Activated gamma-delta T cell treated with Interleukin-2 at 50 U/mL for 16 hours (primary cell): Measurements from ENCODE around the gene SRD5A2.

Experiments used
- DNase-seq: peaks from one replicate; pipeline ENCODE4 v3.0.0-alpha.2; 2020

The SRD5A2 gene, protein sequence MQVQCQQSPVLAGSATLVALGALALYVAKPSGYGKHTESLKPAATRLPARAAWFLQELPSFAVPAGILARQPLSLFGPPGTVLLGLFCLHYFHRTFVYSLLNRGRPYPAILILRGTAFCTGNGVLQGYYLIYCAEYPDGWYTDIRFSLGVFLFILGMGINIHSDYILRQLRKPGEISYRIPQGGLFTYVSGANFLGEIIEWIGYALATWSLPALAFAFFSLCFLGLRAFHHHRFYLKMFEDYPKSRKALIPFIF

DNA sequence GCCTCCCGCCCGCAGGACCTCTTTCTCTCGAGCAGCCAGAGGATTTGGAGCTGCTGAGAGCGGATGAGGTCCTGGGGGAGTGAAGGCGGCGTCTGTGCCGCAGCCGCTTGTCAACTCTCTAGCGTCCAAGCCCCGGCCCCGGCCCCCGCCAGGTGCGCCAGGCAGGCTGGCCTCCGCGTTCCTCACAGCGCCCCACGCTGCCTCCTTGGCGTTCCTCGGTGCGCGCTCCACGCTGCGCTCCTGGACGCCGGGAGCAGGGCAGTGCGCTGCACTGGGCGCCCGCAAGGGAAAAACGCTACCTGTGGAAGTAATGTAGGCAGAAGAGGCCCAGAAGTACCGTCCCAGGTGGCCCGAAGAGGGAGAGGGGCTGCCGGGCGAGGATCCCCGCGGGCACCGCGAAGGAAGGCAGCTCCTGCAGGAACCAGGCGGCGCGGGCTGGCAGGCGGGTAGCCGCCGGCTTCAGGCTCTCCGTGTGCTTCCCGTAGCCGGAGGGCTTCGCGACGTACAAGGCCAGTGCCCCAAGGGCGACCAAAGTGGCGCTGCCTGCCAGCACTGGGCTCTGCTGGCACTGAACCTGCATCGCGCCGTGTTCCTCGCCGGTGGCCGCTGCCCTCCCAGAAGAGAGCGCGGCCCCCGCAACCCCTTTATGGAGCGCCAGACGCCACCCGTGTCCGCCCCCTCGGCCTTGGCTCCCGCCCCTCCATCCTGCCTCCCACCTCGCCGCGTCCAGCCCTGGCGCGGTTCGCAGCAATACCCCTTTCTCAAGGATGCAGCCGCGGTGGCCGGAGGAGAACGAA, at the start of gene SRD5A2:
Gene SRD5A2, minus strand, starts transcription at position 618 of the 797 bp plus-strand sequence. Its CDS starts 38 bp downstream, at position 580.
- DNase-seq = no peak

DNA sequence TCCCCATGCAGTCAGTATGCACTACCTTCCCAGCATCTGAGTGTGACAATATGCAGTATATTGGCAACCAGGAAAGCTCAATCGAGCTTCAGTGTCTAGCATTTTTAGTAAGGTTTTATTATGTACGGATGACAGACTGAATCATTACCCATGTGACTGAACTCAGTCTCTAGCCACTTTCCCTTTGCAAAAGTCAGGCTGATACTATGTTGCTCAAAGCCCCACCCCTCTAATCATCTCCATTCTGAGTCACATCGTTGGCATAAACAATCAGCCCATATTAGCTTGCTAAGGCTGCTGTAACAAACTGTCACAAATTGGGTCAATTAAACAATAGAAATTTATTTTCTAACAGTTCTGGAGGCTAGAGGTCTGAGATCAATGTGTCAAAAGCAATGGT, 25.8 kb upstream of the SRD5A2 start:
- DNase-seq = no peak

DNA sequence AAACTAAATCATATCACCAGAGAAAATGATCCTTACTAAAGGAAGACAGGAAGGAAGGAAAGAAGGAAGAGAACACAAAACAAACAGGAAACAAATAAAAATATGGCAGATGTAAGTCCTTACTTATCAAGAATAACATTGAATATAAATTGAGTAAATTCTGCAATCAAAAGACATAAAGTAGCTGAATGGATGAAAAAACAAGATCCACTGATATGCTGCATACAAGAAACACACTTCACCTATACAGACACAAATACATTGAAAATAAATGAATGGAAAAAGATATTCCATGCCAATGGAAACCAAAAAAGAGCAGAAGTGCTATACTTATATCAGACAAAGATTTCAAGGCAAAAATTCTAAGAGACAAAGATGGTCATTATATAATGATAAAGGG, 18.0 kb upstream of the SRD5A2 start:
- no peak for DNase-seq

DNA sequence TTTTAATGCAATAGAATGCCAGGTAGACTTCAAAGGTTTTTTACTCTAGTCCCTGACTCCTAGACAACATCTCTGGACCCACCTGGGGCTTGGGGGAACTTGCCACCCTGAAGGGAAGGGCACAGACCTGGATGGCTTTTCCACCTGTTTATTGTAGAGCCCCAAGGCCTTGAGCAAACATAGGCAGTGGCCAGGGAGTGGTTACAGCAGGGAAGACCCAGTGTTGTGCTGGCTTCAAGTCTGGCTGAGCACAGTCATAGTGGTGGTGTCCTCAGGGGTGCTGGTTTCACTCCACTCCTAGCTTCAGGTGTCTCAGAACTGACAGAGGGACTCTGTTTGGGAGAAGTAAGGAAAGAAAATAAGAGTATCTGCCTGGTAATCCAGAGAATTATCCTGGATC, 5.5 kb upstream of the SRD5A2 start:
- DNase-seq = no peak

DNA sequence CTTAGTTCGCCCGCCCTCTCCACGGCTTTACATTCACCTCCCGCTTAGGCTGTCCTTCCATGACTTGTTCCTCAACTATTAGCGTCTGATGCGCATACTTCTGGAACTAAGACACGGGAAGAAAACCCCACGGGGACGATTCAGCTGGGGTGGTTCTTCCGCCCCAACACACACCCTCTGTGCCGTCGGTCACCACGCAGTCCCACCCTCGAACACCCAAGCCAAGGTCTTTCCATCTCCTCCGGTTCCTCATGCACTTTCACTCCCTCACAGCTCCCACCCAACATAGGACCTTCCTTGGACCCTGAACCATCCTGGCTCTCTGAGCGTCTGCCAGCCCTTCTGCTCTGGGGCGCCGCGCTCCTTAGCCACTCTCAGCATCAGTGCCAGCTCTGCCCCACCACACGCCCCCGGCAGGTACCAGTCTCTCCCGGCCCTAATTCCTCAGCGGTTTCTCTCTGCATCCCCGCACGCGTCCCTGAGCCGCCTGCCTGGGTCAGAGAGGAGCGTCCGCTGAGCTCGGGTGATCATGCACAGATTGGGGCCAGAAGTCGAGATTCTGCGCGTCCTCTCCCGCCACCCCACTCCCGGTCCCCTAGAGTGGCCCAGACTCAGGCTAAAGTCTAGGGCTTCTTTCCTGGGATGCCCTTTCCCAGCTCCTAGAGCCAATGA, 522 bp upstream of the SRD5A2 start:
- DNase-seq = no peak

DNA sequence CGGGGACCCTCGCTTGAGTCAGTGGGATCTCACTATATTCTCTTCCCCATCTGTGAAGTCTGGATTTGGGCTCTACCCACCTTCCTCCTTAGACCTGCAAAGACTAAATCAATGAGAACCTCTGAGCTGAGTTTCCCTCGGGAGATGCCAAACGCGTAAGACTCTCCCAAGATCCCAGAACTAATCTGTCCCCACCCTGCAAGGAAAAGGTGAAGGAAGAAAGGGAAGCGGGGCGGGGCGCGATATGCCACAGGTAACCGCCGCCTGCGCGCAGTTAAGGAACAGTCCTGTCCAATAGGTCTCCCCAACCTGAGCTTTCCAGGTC, 780 bp downstream of the SRD5A2 start:
- DNase-seq = no peak

DNA sequence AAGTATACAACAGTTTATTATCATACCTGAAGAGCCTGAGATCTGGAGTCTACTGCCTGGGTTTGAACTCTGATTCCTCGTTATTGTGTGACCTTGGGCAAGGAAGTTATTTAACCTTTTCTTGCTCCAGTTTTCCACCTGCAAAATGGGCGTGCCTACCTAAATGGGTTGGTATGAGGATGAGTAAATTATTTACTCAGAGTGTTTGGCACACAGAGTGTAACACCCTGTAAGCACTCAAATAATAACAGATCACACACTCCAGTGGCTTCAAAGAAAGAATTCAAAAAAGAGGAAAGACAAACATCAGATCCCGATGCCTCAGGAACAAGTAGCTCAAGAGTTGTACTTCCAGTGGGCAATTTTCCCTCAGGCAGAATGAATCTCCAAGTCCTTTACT, 2.4 kb downstream of the SRD5A2 start:
- DNase-seq = no peak

DNA sequence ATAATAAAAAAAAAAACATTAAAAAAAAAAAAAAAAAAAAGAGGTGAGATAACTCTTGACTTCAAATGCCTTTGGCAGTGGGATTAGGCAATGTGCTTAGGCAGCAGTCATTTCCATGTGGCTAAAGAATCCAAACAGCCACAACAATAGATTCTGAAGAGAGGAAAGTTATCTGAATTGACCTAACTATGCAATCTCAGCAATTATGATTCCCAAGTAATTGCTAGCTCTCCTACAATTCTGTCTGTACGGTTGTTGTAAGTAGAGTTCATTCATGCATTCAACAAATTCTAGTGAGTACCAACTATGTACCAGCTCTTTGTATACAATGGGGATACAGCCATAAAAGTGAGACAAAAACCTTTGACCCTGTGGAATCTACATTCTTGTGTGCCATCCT, 3.6 kb downstream of the SRD5A2 start:
- DNase-seq = no peak

DNA sequence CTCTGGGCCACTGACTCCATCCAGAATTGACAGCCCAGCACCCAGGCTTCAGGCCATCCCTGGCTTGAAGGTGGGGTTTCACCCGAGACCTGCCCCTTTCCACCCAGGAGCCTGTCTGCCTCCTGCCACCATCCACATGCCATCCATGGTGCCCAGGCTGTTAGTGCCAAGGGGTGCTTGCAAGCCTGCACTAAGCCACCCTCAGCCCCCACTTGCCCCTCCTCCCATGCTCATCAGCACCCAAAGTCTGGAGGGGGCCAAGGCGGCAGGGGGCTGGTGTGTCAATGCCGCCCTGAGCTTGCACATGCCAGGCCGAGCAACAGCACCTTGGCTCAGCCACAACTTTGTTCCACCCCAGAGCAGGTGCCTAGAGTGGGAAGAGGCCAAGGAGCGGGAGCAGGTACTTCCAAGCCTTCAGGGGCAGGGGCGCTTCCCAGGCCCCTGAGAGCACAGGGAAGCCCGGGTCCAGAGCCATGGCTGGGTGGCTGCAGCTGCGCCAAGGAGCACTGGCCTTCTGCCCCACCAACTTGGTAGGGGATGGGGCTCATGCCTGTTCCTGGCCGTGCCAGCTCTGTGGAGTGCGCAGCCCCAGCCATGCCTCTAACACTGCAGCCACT, 12.0 kb downstream of the SRD5A2 start:
- DNase-seq = no peak

DNA sequence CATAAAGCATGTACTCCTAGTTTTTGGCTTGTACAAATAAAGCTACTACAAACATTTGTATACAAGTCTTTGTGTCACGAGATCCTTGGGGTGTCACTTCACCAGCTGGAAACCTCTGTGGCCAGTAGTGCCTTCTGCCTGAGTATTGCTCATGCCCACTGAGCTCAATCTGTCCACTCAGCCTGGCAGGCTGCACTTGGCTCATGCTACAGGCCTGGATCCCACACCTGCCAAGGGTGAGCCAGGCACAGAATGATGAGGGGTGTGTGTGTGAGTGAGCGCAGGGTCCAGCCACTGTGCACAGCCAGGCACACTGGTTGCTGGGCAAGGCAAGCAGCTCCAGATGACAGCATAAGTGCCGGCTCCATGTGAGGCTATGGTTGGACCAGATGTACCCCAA, 13.1 kb downstream of the SRD5A2 start:
- no peak for DNase-seq

DNA sequence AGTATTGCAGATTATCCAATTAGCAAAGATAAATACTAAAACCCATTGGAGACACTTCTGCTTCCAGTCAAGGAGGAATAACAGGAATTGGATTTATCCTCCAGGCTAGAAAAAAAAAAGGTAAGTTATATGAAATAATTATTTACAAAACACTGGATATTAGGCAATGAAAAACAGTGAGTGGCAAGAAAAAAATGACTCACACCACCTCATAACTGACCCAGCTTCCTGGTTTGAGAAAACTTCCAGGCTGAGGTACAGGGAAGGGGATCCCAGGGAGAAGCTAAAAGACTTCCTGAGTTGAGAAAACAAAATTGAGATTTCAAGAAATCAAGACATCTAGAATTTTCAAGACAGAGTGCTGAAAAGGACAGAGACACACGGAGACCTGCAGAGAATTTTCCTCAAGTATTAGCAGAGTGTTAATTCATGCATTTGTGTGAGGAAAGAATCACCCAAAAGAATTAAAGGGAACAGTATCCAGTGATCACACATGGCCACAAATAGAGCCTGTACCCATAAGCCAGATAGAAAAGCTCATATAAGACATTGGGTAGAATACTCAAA, 17.4 kb downstream of the SRD5A2 start:
- no peak for DNase-seq

DNA sequence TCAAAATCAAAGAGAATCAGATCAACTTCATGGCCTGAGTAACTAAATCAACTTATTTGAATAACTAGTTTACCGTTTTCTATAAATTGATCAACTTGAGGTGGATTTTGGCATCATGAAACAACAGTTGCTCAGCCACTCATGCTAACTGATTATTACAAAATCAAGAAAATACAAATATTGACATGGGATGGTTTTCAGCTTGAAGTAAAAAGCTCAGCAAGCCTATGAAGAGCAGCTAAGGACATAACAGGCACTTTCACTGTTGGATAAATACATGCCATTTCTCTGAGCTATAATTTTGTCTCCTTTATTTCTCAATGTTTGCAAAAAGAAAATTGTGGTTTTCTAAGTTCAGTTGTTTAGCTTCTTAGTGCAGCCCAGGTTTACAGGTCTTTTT, 18.9 kb downstream of the SRD5A2 start:
- DNase-seq = no peak

DNA sequence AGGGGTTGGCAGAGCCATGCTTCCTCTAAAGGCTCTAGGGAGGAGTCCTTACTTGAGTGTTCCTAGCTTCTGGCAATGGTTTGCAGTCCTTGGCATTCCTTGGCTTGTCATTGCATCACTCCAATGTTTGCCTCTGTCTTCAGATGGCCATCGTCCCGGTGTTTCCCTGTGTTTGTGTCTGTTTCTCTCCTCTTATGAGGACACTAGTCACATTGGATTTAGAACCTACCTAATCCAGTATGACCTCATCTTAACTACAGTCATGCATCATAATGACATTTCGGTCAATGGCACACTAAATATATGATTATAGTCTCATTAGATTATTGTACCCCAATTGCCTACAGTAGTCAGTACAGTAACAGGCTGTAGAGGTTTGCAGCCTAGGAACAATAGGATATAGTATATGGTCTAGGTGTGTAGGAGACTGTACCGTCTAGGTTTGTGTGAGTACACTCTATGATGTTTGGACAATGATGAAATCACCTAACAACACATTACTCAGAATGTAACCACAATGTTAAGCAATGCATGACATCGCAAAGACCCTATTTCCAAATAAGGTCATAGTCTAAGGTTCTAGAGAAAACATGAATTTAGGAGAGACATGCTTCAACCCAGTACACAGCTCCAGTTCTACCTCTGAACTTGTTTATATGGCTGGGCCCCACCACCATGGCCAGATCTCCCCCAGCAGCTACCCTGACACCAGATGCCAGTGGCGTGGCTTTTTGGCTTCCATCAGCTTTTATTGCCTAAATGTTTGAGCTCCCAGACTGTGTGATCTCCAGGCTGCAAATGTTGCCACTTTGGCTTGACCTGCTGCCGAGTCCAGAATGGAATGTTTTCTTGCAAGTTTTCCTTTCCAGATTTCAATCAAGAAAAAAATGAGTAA, 22.1 kb downstream of the SRD5A2 start:
- DNase-seq = no peak

DNA sequence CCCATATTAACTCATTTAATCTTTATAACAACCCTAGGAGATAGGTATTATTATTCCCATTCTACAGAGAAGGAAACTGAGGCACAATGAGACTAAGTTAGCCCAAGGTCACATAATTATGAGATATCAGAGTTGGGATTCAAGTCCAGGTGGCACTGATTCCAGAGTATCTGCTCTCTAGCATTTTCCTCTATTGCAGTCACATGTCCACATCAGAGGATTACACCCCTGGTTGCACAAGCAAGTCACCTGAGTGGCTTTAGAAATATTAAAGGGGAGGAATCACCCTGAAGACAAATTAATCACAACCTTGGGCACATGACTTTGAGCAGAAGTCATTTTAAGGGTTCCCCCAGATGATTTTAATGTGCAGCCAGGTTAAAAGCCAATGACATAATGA, 23.8 kb downstream of the SRD5A2 start:
- DNase-seq = no peak

DNA sequence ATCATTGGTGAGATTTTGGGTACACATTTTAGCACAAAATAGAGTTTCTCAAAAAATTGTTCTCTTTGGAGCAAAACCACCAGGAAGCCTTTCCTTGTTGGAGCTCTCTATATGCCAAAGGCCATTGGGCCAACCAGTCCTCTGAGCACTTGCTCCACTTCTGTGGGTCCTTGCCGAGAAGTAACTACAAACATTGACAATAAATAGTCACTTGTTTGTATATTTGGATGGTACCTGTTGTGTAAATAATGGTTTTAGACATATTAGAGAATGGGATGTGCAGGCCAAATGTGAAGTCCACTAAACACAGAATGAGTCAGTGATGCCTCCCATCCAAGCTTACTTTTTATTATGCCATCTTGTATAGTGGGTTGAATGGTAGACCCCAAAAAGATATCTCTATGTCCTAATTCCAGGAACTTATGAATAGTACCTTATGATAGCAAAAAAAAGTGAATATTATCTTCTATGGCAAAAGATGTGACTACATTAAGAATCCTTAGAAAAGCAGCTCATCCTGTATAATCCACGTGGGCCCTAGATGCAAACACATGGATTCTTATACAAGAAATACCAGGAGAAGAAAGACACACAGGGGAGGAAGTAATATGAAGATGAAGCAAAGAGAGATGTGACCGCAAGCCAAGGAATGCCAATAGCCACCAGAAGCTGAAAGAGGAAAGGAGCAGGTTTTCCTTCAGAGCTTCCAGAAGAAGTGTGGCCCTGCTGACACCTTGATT, 24.6 kb downstream of the SRD5A2 start:
- no peak for DNase-seq

DNA sequence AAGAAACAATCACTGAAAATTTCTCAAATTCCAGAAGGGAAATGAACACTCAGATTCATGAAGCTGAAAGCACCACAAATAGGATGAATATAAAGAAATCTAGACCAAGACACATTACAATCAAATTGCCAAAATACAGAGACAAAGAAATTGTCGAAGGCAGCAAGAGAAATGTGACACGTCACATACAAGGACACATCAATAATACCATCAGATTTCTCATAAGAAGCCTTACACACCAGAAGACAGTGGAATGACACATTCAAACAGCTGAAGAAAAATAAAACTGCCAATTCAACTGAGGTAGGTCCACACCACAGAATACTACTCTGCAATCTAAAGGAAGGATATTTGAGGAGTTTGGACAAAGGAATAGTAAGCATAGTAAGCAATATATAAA, 27.4 kb downstream of the SRD5A2 start:
- no peak for DNase-seq

DNA sequence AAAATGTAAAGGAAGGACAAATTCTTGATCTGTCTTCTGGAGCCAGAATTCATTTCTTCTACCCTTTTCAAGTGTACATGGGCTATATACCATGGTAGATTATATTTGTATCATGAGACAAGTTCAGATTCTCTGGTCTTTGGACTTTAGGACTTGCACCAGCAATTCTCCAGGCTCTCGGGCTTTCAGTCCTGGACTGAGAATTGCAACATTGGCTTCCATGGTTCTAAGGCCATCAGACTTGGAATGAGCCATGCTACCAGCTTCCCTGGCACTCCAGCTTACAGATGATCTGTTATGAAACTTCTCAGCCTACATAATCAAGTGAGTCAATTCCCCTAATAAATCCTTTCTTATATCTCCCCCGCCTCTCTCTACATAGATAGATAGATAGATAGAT, 33.3 kb downstream of the SRD5A2 start:
- no peak for DNase-seq

DNA sequence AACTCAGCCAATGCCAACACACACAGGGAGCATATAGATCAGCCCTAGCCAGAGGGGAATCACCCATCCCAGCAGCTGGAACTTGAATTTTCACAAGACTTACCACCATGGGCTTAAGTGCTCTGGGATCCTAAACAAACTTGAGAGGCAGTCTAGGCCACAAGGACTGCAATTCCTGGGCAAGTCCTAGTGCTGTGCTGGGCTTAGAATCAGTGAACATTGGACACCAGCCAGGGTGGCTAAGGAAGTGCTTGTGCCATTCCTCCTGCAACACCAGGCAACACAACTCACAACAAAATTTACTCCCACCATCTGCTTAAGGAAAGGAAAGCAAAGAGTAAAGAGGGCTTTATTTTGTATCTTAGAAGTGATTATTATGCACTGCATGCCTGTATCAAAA, 38.9 kb downstream of the SRD5A2 start:
- DNase-seq = no peak

DNA sequence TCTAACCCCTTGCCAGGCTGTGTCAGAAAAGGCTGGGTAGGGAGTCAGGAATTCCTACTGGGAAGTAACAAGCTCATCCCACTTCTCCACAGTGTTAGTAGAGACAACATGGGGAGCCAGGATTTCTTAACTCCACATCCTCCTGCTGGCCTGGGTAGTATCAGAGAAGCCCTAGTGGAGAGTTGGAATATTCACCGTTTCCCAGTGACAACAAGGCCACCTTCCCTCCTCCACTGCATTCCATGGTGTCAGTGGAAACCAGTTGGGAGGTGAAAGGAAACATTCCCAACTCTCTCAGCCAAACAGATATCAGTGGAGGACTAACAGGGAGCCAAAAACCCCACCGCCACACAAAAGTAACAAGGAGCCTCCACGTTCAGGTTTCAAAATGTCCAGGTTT, 41.2 kb downstream of the SRD5A2 start:
- no peak for DNase-seq

DNA sequence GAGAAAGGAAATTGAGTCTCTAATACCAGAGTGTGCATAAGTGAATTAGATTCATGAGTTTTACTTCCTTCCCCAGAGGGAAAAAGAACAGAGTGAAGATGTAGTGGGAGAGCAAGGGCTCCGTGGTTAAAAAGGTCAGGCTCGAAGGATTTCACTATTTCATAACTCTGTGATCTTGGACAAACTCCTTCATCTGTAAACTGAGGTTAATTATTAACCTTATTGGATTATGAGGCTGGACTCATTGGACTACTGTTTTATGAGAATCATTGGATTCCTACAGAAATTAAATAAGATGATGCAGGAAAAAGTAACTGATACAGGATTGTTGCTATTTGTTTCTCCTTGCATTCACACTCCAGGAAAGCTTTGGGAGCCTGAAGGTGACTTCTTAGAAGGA, 45.0 kb downstream of the SRD5A2 start:
- DNase-seq = no peak

DNA sequence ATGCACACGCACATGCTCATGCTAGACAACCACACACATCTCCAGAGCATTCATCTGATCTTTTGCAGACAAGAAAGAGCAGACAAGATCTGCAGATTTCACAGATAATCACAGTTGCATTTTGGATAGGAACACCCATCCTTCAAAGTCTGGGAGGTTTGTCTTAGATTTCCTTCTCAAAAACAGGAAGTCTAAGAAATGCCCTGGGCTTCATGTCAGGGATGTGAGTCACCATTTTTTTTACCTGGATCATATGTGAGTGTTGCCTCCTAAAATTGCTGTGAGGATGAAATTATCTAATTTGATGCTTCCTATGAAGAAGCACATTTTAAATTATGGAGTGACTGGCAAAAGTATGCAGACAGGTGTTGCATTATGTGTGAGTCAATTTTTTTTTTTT, 46.1 kb downstream of the SRD5A2 start:
- DNase-seq = no peak

DNA sequence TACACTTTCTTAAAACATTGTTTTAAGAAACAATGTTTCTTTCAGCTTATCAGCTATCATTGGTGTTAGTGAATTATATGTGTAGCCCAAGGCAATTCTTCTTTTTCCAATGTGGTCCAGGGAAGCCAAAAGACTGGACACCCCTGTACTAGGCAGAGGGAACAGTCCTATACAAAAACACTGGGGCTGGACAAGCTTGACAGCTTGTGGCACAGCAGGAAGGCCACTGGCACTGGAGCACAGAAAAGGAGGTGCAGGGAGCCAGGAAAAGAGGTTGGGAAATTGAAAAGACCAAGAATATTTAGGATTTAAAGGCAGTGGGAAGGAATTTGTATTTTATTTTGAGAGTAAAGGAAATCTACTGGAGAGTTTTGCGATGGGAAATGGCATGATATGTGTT, 47.7 kb downstream of the SRD5A2 start:
- DNase-seq = no peak
